Uterus (tissue), 2 donors: ENCODE data around the gene TNKS2.

Experiments
- POLR2A ChIP-seq, 2 donors: fragments of 450-650 bp; IDR thresholded peaks; one replicate each; pipeline ENCODE4 v1.6.1; 2016; ENCODE audit warnings: antibody characterized with exemption in 2 of 2, mild to moderate bottlenecking in 1 of 2, moderate library complexity in 1 of 2
- TF ChIP-seq, protein P1 (sequence below), 4 experiments: fragments of 200-600 bp in 2 of 4; fragments of 450-650 bp in 2 of 4; sonication (generic) in 2 of 4; IDR thresholded peaks; one replicate each; pipeline ENCODE4 v1.5.1; 2016 to 2019; ENCODE audit warnings: antibody characterized with exemption in 4 of 4, mild to moderate bottlenecking in 2 of 4, moderate library complexity in 1 of 4

DNA sequence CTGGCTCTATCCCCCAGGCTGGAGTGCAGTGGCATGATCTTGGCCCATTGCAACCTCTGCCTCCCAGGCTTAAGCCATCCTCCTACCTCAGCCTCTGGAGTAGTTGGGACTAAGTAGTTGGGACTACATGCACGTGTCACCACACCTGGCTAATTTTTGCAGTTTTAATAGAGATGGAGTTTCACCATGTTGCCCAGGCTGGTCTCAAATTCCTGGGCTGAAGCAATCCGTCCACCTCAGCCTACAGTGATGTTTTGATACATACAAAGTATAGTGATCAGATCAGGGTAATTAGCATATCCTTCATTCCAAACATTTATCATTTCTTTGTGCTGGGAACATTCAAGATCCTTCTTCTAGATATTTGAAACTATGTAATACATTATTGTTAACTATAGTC is 22.5 kb upstream of the TNKS2 start:
- TF ChIP-seq POLR2A (IDR thresholded peaks at IDR 0.05) = no peak
- TF ChIP-seq, protein P1, sequence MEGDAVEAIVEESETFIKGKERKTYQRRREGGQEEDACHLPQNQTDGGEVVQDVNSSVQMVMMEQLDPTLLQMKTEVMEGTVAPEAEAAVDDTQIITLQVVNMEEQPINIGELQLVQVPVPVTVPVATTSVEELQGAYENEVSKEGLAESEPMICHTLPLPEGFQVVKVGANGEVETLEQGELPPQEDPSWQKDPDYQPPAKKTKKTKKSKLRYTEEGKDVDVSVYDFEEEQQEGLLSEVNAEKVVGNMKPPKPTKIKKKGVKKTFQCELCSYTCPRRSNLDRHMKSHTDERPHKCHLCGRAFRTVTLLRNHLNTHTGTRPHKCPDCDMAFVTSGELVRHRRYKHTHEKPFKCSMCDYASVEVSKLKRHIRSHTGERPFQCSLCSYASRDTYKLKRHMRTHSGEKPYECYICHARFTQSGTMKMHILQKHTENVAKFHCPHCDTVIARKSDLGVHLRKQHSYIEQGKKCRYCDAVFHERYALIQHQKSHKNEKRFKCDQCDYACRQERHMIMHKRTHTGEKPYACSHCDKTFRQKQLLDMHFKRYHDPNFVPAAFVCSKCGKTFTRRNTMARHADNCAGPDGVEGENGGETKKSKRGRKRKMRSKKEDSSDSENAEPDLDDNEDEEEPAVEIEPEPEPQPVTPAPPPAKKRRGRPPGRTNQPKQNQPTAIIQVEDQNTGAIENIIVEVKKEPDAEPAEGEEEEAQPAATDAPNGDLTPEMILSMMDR (IDR thresholded peaks at IDR 0.05) = no peak
